GM12801 (cell line): Measurements from ENCODE around the gene OTUB2.

Experiments used
- CTCF ChIP-seq: IDR thresholded peaks from one replicate; pipeline ENCODE4 v1.5.1; 2011; ENCODE audit warnings: control low read depth; ENCODE audit not compliant: insufficient read length; ENCODE audit errors: extremely low read depth

The OTUB2 gene

GRCh38 chr14:94016446-94016976 is 9.6 kb upstream of the OTUB2 start:
- TF ChIP-seq CTCF = no peak

GRCh38 chr14:94018308-94018707 is 7.8 kb upstream of the OTUB2 start:
- TF ChIP-seq CTCF = no peak

GRCh38 chr14:94019329-94019728 is 6.8 kb upstream of the OTUB2 start:
- TF ChIP-seq CTCF = no peak

GRCh38 chr14:94020267-94020666 is 5.9 kb upstream of the OTUB2 start:
- TF ChIP-seq CTCF = no peak

GRCh38 chr14:94021001-94021400 is 5.1 kb upstream of the OTUB2 start:
- TF ChIP-seq CTCF = no peak

GRCh38 chr14:94021416-94022157 is 4.6 kb upstream of the OTUB2 start:
- no peak for TF ChIP-seq CTCF

GRCh38 chr14:94022532-94023411 is 3.4 kb upstream of the OTUB2 start:
- no peak for TF ChIP-seq CTCF
